ENCODE data around the gene ARID3C. TPM values are rescaled to one million over a fixed set of nuclear protein-coding genes. Genes with fewer than 3 reads are reported as not detected.

Gene ARID3C
- total and polyA plus RNA-seq, 10 of the 15 experiments (the other 5 are each of a cell fraction or from before 2014, with no cell fraction given) = not detected

- TF ChIP-seq ZBTB11 (CRISPR knock-in tag; IDR thresholded peaks at IDR 0.05) (no peak), SREBF2 (IDR thresholded peaks at IDR 0.05; ENCODE audit: low read length) (no peak), ZNF384 (IDR thresholded peaks at IDR 0.05; ENCODE audit: borderline replicate concordance, low read depth, low read length) (no peak), IKZF1 (conservative IDR thresholded peaks at IDR 0.05) (0 out of 2 replicates have a peak, but pooled peaks have one; percentile 9), MEF2B (IDR thresholded peaks at IDR 0.05; ENCODE audit: partially characterized antibody, poor library complexity, severe bottlenecking) (no peak), DPF2 (IDR thresholded peaks at IDR 0.05) (0 out of 2 replicates have a peak, but pooled peaks have one; percentile 16), ZNF274 (IDR thresholded peaks at IDR 0.05; ENCODE audit: insufficient read depth, insufficient read length) (no peak), EGR1 (IDR thresholded peaks at IDR 0.05; ENCODE audit: borderline replicate concordance in 1 of 2, low read depth in 2 of 2, low read length in 2 of 2) (peak in 1 of 2 experiments; percentile 80; a peak in 2 of 3 replicates), PBX3 (IDR thresholded peaks at IDR 0.05; ENCODE audit: insufficient replicate concordance, low read depth, low read length) (peak; percentile 84), TCF3 (IDR thresholded peaks at IDR 0.05; ENCODE audit: borderline replicate concordance, insufficient read depth, low read depth, low read length) (peak; percentile 78; the same call in 1 of the 2 replicates), NFYB (IDR thresholded peaks at IDR 0.05; ENCODE audit: insufficient read depth, low read depth, low read length) (peak; percentile 71; the same call in 1 of the 2 replicates), POU2F2 (IDR thresholded peaks at IDR 0.05; ENCODE audit: borderline replicate concordance, low read depth, low read length) (no peak), HDGF (IDR thresholded peaks at IDR 0.05) (peak; percentile 55; the same call in 1 of the 2 replicates), IRF5 (IDR thresholded peaks at IDR 0.05; ENCODE audit: borderline replicate concordance) (no peak), NKRF (conservative IDR thresholded peaks at IDR 0.05) (0 out of 2 replicates have a peak, but pooled peaks have one; percentile 18), PKNOX1 (IDR thresholded peaks at IDR 0.05) (peak; percentile 95), CHD4 (IDR thresholded peaks at IDR 0.05) (no peak), ASH2L (IDR thresholded peaks at IDR 0.05; ENCODE audit: borderline replicate concordance, low read depth) (no peak), STAT1 (conservative IDR thresholded peaks at IDR 0.05) (no peak)
Measured at GRCh38 chr9:34651876-34652601, 23.2 kb upstream of the ARID3C start, which contains the start of gene IL11RA (continued).
